GM12878 (cell line): ENCODE data around the gene ENDOV. TPM values are rescaled to one million over a fixed set of nuclear protein-coding genes. Genes with fewer than 3 reads are reported as not detected.
A peak's percentile ranks its signal among the peaks of the same experiment; 100 is the strongest.

Experiments used
- ATAC-seq: fragments of 200-7000 bp; cut with Tn5 transposase; 3 replicates; pipeline ENCODE4 v1.9.1; 2020; ENCODE audit warnings: mild to moderate bottlenecking, moderate library complexity
- BruUV-seq: library from RNA; stranded (reverse); fragments of 400-500 nt; replicated peaks from 2 replicates; lab custom pipeline; 2021; lab: Mats Ljungman, UMichigan
- CTCF ChIA-PET: fragments of 300-600 bp; sonication (Branson Sonifier 250); formaldehyde crosslinking; extraction: SDS; loops from one replicate; lab custom pipeline; 2021; ENCODE audit warnings: inconsistent platforms; lab: Yijun Ruan, JAX
- POLR2A ChIA-PET: fragments of 350-600 bp; formaldehyde crosslinking; extraction: SDS; loops from one replicate; lab custom pipeline; 2021; ENCODE audit warnings: inconsistent platforms; lab: Charles Lee
- RAD21 ChIA-PET: fragments of 300-600 bp; sonication (Branson Sonifier 250); formaldehyde crosslinking; loops from one replicate; lab custom pipeline; 2023; ENCODE audit warnings: antibody characterized with exemption; ENCODE audit not compliant: unreplicated experiment; lab: Charles Lee
- SMC1A ChIA-PET: fragments of 300-600 bp; sonication (Branson Sonifier 250); formaldehyde crosslinking; loops from one replicate; lab custom pipeline; 2023; ENCODE audit not compliant: unreplicated experiment, uncharacterized antibody; lab: Charles Lee
- DNase-seq: peaks from one replicate; pipeline ENCODE4 v3.0.0-alpha.2; 2011; ENCODE audit warnings: low read depth, low spot score
- FAIRE-seq: peaks from 3 replicates; lab custom pipeline; 2011; peaks lifted over from hg19 to GRCh38; lab: Jason Lieb, UNC
- H2AFZ ChIP-seq: 2 replicates; pipeline ENCODE4 v1.6.0; 2011; ENCODE audit warnings: low read depth, low read length, control low read depth; ENCODE audit not compliant: control insufficient read depth
- H3K27ac ChIP-seq: 2 replicates; pipeline ENCODE4 v1.5.1; 2011; ENCODE audit warnings: control low read depth; ENCODE audit not compliant: control insufficient read depth, insufficient read depth
- H3K27me3 ChIP-seq, 2 experiments: replicated peaks in 1 of 2; 2 replicates each; pipeline versions ENCODE4 v1.6.0 to v1.6.1; 2011; ENCODE audit warnings: low read length in 1 of 2; ENCODE audit not compliant: control insufficient read depth in 2 of 2, insufficient read depth in 2 of 2
- H3K36me3 ChIP-seq, 2 experiments: 2 replicates each; pipeline ENCODE4 v1.5.1; 2011; ENCODE audit warnings: low read length in 1 of 2; ENCODE audit not compliant: control insufficient read depth in 2 of 2, insufficient read depth in 2 of 2
- H3K4me1 ChIP-seq: 2 replicates; pipeline ENCODE4 v1.6.1; 2011; ENCODE audit warnings: mild to moderate bottlenecking, low read length, moderate library complexity, mixed read lengths; ENCODE audit not compliant: control insufficient read depth, insufficient read depth
- H3K4me2 ChIP-seq: 2 replicates; pipeline ENCODE4 v1.6.0; 2011; ENCODE audit warnings: control low read depth; ENCODE audit not compliant: control insufficient read depth, insufficient read depth
- H3K4me3 ChIP-seq: fragments of 200-600 bp; sonication (generic); 2 replicates; pipeline ENCODE4 v1.5.1; 2016
- H3K79me2 ChIP-seq: 2 replicates; pipeline ENCODE4 v1.6.0; 2011; ENCODE audit warnings: low read length; ENCODE audit not compliant: control insufficient read depth, insufficient read depth
- H3K9ac ChIP-seq: 2 replicates; pipeline ENCODE4 v1.8.0; 2011; ENCODE audit warnings: low read length, control low read depth, mixed read lengths; ENCODE audit not compliant: control insufficient read depth, insufficient read depth
- H3K9me3 ChIP-seq: replicated peaks from 3 replicates; pipeline ENCODE4 v1.5.1; 2011; ENCODE audit warnings: mild to moderate bottlenecking, low read length; ENCODE audit not compliant: control insufficient read depth, insufficient read depth
- H4K20me1 ChIP-seq: 2 replicates; pipeline ENCODE4 v1.6.0; 2011; ENCODE audit not compliant: control insufficient read depth, insufficient read depth
- CEBPB ChIP-seq, 2 experiments: fragments of 150-350 bp in 1 of 2; IDR thresholded peaks; 2 replicates each; pipeline ENCODE4 v1.6.1; 2012 to 2014; ENCODE audit warnings: low read depth in 2 of 2, low read length in 2 of 2, borderline replicate concordance in 1 of 2, inconsistent platforms in 1 of 2
- CHD2 ChIP-seq: IDR thresholded peaks from 2 replicates; pipeline ENCODE4 v1.6.1; 2011; ENCODE audit warnings: low read depth, low read length, improper control_type of control experiment, borderline replicate concordance
- CUX1 ChIP-seq: IDR thresholded peaks from 2 replicates; pipeline ENCODE4 v1.6.1; 2012; ENCODE audit warnings: improper control_type of control experiment, low read depth, low read length; ENCODE audit not compliant: insufficient replicate concordance
- E2F8 ChIP-seq: fragments of 450-650 bp; IDR thresholded peaks from 2 replicates; pipeline ENCODE4 v1.6.1; 2018; ENCODE audit warnings: mild to moderate bottlenecking, low read depth, moderate library complexity; ENCODE audit not compliant: partially characterized antibody
- KAT2A ChIP-seq: conservative IDR thresholded peaks from 2 replicates; pipeline ENCODE4 v1.6.1; 2011; ENCODE audit warnings: low read depth, low read length; ENCODE audit not compliant: control insufficient read depth
- MEF2B ChIP-seq: fragments of 450-650 bp; IDR thresholded peaks from 2 replicates; pipeline ENCODE4 v1.6.1; 2018; ENCODE audit warnings: mild to moderate bottlenecking, moderate library complexity; ENCODE audit not compliant: partially characterized antibody, poor library complexity, severe bottlenecking
- POLR2A ChIP-seq: IDR thresholded peaks from 2 replicates; pipeline ENCODE4 v1.6.1; 2011; ENCODE audit warnings: low read depth, mild to moderate bottlenecking, low read length
- WGBS: methylation state at CpG from one replicate; pipeline ENCODE4 v1.1.6; 2016; ENCODE audit warnings: low lambda C conversion rate; ENCODE audit not compliant: insufficient replicate concordance, insufficient coverage; ENCODE audit errors: missing lambda C conversion rate; 5-methylcytosine and 5-hydroxymethylcytosine counted together
- in situ Hi-C: fragments of 300-500 bp; cut with MboI; formaldehyde crosslinking; loops from 9 replicates; pipeline ENCODE4 v1.14.3; 2018; ENCODE audit warnings: mixed read lengths
- intact Hi-C: fragments of 100-400 bp; cut with micrococcal nuclease; formaldehyde crosslinking; loops from one replicate; pipeline ENCODE4 v1.14.2; 2022; ENCODE audit not compliant: unreplicated experiment
- polyA plus RNA-seq, 11 experiments: library from polyadenylated mRNA; depleted of rRNA in 4 of 11; unstranded in 6 of 11; stranded (reverse) in 5 of 11; fragments of >200 nt; fragmentation: Nextera tagmentation in 4 of 11; fragmentation: Illumina TruSeq in 1 of 11; extraction: Ambion mirVana in 4 of 11; extraction: Trizol in 1 of 11; gene quantifications; 1 replicate in 1 of 11; 2 replicates in 10 of 11; pipeline versions ENCODE4 v1.2.1 to v1.2.3, GENCODE V29; 2011 to 2016; ENCODE audit warnings: inconsistent platforms in 2 of 11, missing spikeins in 2 of 11, low read depth in 1 of 11
- total RNA-seq, 4 experiments: library from RNA; depleted of rRNA in 3 of 4; stranded (reverse); fragments of >200 nt in 3 of 4; fragmentation: Illumina TruSeq in 1 of 4; extraction: Trizol in 1 of 4; gene quantifications; 2 replicates each; pipeline versions ENCODE4 v1.2.1 to v1.2.3, GENCODE V29; 2013 to 2021

The ENDOV gene
- total and polyA plus RNA-seq, 10 of the 15 experiments (the other 5 are each of a cell fraction or from before 2014, with no cell fraction given) = 0.63 to 11.9 (median 8.1) TPM

GRCh38 chr17:80422981-80423380 is 8.0 kb downstream of the ENDOV start:
- no peak for FAIRE-seq
- POLR2A ChIA-PET = no interaction called here
- Histone ChIP-seq H3K79me2 (no peaks in the 10 kb centered on the region), H3K27ac (no peak overlapping the region), H2AFZ (no peak overlapping the region)
- intact Hi-C loops = loop anchor here (10.0 kb wide), 1 partner anchor 312 kb away; no protein-coding TSS in a partner anchor
- CTCF ChIA-PET = no interaction called here
- TF ChIP-seq POLR2A (0 out of 2 replicates have a peak, but pooled peaks have one; percentile 31), CHD2 (no peak)
- TF ChIP-seq, all 136 proteins: peak for 1
- ChIA-PET RAD21 (no interaction called here), SMC1A (no interaction called here)
- 61% methylated on average over 18 of the region's 20 CpGs for WGBS
- in situ Hi-C loops = no loop called here
- Histone ChIP-seq H4K20me1 (no peaks in the 10 kb centered on the region; the same call in 1 of the 2 replicates), H3K27me3 (no peaks in the 10 kb centered on the region), H3K36me3 (no peaks in the 10 kb centered on the region), H3K4me2 (no peak overlapping the region), H3K9me3 (no peaks in the 10 kb centered on the region), H3K9ac (no peak overlapping the region), H3K4me1 (peaks cover 3% of the 10 kb centered on the region), H3K4me3 (no peak overlapping the region)
- DNase-seq (no peak), ATAC-seq (no peak)
- no TSS peak for BruUV-seq

- POLR2A ChIA-PET = no interaction called here
- Histone ChIP-seq H3K4me1 (peaks cover 3% of the 10 kb centered on the region), H3K27me3 (no peaks in the 10 kb centered on the region), H3K79me2 (no peaks in the 10 kb centered on the region), H3K27ac (no peak overlapping the region), H3K36me3 (no peaks in the 10 kb centered on the region), H3K9me3 (no peaks in the 10 kb centered on the region), H3K4me3 (no peak overlapping the region), H4K20me1 (no peaks in the 10 kb centered on the region; the same call in 1 of the 2 replicates), H3K9ac (no peak overlapping the region), H2AFZ (no peak overlapping the region), H3K4me2 (no peak overlapping the region)
- ATAC-seq = no peak
- intact Hi-C loops (loop anchor here (10.0 kb wide), 1 partner anchor 311 kb away; no protein-coding TSS in a partner anchor), in situ Hi-C loops (no loop called here)
- SMC1A ChIA-PET = no interaction called here
- BruUV-seq = no TSS peak
- 41% methylated on average over 8 of the region's 13 CpGs for WGBS
- no peak for DNase-seq
- CTCF ChIA-PET = interaction anchor here (5.0 kb wide), 1 partner anchor 153 kb away, joined by 61 read pairs; no protein-coding TSS in a partner anchor
- FAIRE-seq = no peak
- RAD21 ChIA-PET = no interaction called here
- TF ChIP-seq MEF2B = no peak
- TF ChIP-seq KAT2A = no peak
- no peak for TF ChIP-seq CUX1
- no peak for TF ChIP-seq CEBPB (IDR thresholded peaks at IDR 0.05; ENCODE audit: borderline replicate concordance in 1 of 2, low read depth in 2 of 2, low read length in 2 of 2)
- TF ChIP-seq E2F8 = no peak
Measured at GRCh38 chr17:80423536-80424225, 8.7 kb downstream of the ENDOV start.
